HepG2 (cell line): Measurements from ENCODE around the gene RIT2. TPM values are rescaled to one million over a fixed set of nuclear protein-coding genes. Genes with fewer than 3 reads are reported as not detected.

Experiments
- ATAC-seq: fragments of 200-7000 bp; cut with Tn5 transposase; 3 replicates; pipeline ENCODE4 v1.9.1; 2020; ENCODE audit warnings: mild to moderate bottlenecking, moderate library complexity
- BruUV-seq: library from RNA; stranded (reverse); fragments of 400-500 nt; replicated peaks from 2 replicates; lab custom pipeline; 2021; lab: Mats Ljungman, UMichigan
- CTCF ChIA-PET: fragments of 300-600 bp; formaldehyde crosslinking; extraction: SDS; loops from one replicate; lab custom pipeline; 2021; ENCODE audit warnings: low total read pairs, inconsistent platforms, low intra/inter-chr PET ratio; lab: Yijun Ruan, JAX
- POLR2A ChIA-PET: fragments of 350-600 bp; sonication (Branson Sonifier 250); formaldehyde crosslinking; loops from one replicate; lab custom pipeline; 2020; ENCODE audit warnings: antibody characterized with exemption, inconsistent platforms; lab: Yijun Ruan, JAX
- DNase-seq: peaks from one replicate; pipeline ENCODE4 v3.0.0-alpha.2; 2015; ENCODE audit warnings: low spot score
- FAIRE-seq: peaks from 3 replicates; lab custom pipeline; 2011; peaks lifted over from hg19 to GRCh38; lab: Jason Lieb, UNC
- H2AFZ ChIP-seq: one replicate; pipeline ENCODE4 v1.6.1; 2011; ENCODE audit warnings: low read length, inconsistent platforms
- H3K27ac ChIP-seq: fragments of 300-600 bp; 3 replicates; pipeline ENCODE4 v1.8.0; 2011; ENCODE audit warnings: mixed run types, mild to moderate bottlenecking, mixed read lengths, low read length, inconsistent platforms; ENCODE audit not compliant: insufficient read depth; ENCODE audit errors: extremely low read length
- H3K27me3 ChIP-seq, 2 experiments: fragments of 200-600 bp in 1 of 2; 2 replicates in 1 of 2; 3 replicates in 1 of 2; pipeline versions ENCODE4 v1.6.0 to v1.8.0; 2011; ENCODE audit warnings: low read length in 2 of 2, mild to moderate bottlenecking in 2 of 2, moderate library complexity in 2 of 2, inconsistent platforms in 1 of 2; ENCODE audit not compliant: insufficient read depth in 2 of 2, control insufficient read depth in 1 of 2
- H3K36me3 ChIP-seq, 2 experiments: fragments of 200-600 bp in 1 of 2; replicated peaks in 1 of 2; 2 replicates in 1 of 2; 3 replicates in 1 of 2; pipeline versions ENCODE4 v1.5.1 to v1.8.0; 2011; ENCODE audit warnings: low read length in 2 of 2, inconsistent platforms in 1 of 2; ENCODE audit not compliant: insufficient read depth in 2 of 2, control insufficient read depth in 1 of 2
- H3K4me1 ChIP-seq: 2 replicates; pipeline ENCODE4 v1.5.1; 2012; ENCODE audit warnings: low read length, inconsistent platforms; ENCODE audit not compliant: insufficient read depth
- H3K4me2 ChIP-seq: 2 replicates; pipeline ENCODE4 v1.6.0; 2011; ENCODE audit warnings: low read depth, low read length, inconsistent platforms
- H3K4me3 ChIP-seq, 3 experiments: fragments of 200-600 bp in 1 of 3; sonication (generic), shearing (Covaris generic) in 1 of 3; replicated peaks in 1 of 3; 2 replicates each; pipeline ENCODE4 v1.5.1; 2011 to 2016; ENCODE audit warnings: low read length in 3 of 3, inconsistent platforms in 2 of 3, low read depth in 2 of 3, mild to moderate bottlenecking in 2 of 3, control low read depth in 1 of 3, mixed read lengths in 1 of 3; ENCODE audit not compliant: insufficient read depth in 1 of 3
- H3K79me2 ChIP-seq: one replicate; pipeline ENCODE4 v1.6.1; 2011; ENCODE audit warnings: low read length, inconsistent platforms; ENCODE audit not compliant: insufficient read depth
- H3K9ac ChIP-seq: 2 replicates; pipeline ENCODE4 v1.6.0; 2011; ENCODE audit warnings: mild to moderate bottlenecking, low read depth, low read length, inconsistent platforms; ENCODE audit not compliant: insufficient read depth
- H3K9me3 ChIP-seq: 2 replicates; pipeline ENCODE4 v1.5.1; 2012; ENCODE audit warnings: mild to moderate bottlenecking, low read length
- H4K20me1 ChIP-seq: 2 replicates; pipeline ENCODE4 v1.6.0; 2011; ENCODE audit warnings: inconsistent platforms, mild to moderate bottlenecking, low read length, moderate library complexity; ENCODE audit not compliant: insufficient read depth
- ATM ChIP-seq: fragments of 450-650 bp; IDR thresholded peaks from 2 replicates; pipeline ENCODE4 v1.7.1; 2017; ENCODE audit warnings: mild to moderate bottlenecking, borderline replicate concordance
- CBX1 ChIP-seq: IDR thresholded peaks from one replicate; pipeline ENCODE4 v1.6.1; 2016; ENCODE audit warnings: antibody characterized with exemption, low read depth
- ELF1 ChIP-seq: sonication (generic); formaldehyde crosslinking; IDR thresholded peaks from 2 replicates; pipeline ENCODE4 v1.4.0; 2020; ENCODE audit warnings: missing genetic modification reagents
- MED13 ChIP-seq: sonication (generic); formaldehyde crosslinking; IDR thresholded peaks from 2 replicates; pipeline ENCODE4 v1.5.0; 2020; ENCODE audit warnings: missing genetic modification reagents
- MIXL1 ChIP-seq: IDR thresholded peaks from 2 replicates; pipeline ENCODE4 v1.6.1; 2016
- NCOR1 ChIP-seq: fragments of 200-600 bp; sonication (generic); IDR thresholded peaks from 2 replicates; pipeline ENCODE4 v1.7.0; 2017; ENCODE audit warnings: antibody characterized with exemption, low read length, borderline replicate concordance
- NR2F2 ChIP-seq: IDR thresholded peaks from 2 replicates; pipeline ENCODE4 v1.6.1; 2012; ENCODE audit warnings: low read depth, inconsistent platforms, borderline replicate concordance
- PAF1 ChIP-seq: IDR thresholded peaks from 2 replicates; pipeline ENCODE4 v1.6.1; 2016; ENCODE audit warnings: missing genetic modification reagents, missing compliant biosample characterization
- PITX1 ChIP-seq: sonication (generic); formaldehyde crosslinking; IDR thresholded peaks from 2 replicates; pipeline ENCODE4 v1.5.1; 2020; ENCODE audit warnings: mild to moderate bottlenecking, missing genetic modification reagents
- SOX5 ChIP-seq: IDR thresholded peaks from 2 replicates; pipeline ENCODE4 v1.6.1; 2016; ENCODE audit warnings: borderline replicate concordance
- SP2 ChIP-seq: sonication (generic); formaldehyde crosslinking; IDR thresholded peaks from 2 replicates; pipeline ENCODE4 v1.5.1; 2020; ENCODE audit warnings: mild to moderate bottlenecking, missing genetic modification reagents
- SRF ChIP-seq: IDR thresholded peaks from 2 replicates; pipeline ENCODE4 v1.6.1; 2011; ENCODE audit warnings: mild to moderate bottlenecking, low read depth, low read length, moderate library complexity
- TBX3 ChIP-seq: fragments of 450-650 bp; IDR thresholded peaks from 2 replicates; pipeline ENCODE4 v1.6.1; 2017; ENCODE audit warnings: antibody characterized with exemption, mild to moderate bottlenecking, inconsistent platforms, borderline replicate concordance
- ZNF101 ChIP-seq: sonication (generic); formaldehyde crosslinking; IDR thresholded peaks from 2 replicates; pipeline ENCODE4 v1.4.0; 2020; ENCODE audit warnings: mild to moderate bottlenecking, low read depth, missing genetic modification reagents, borderline replicate concordance
- ZNF292 ChIP-seq: sonication (generic); formaldehyde crosslinking; IDR thresholded peaks from 2 replicates; pipeline ENCODE4 v1.8.1; 2022; ENCODE audit warnings: mild to moderate bottlenecking, low read depth, missing genetic modification reagents, borderline replicate concordance
- ZNF432 ChIP-seq: sonication (generic); formaldehyde crosslinking; IDR thresholded peaks from 2 replicates; pipeline ENCODE4 v1.5.0; 2020; ENCODE audit warnings: missing genetic modification reagents, mild to moderate bottlenecking, borderline replicate concordance
- ZNF546 ChIP-seq: sonication (generic); formaldehyde crosslinking; conservative IDR thresholded peaks from 2 replicates; pipeline ENCODE4 v1.8.1; 2023; ENCODE audit warnings: mild to moderate bottlenecking, missing genetic modification reagents
- ZNF614 ChIP-seq: IDR thresholded peaks from 2 replicates; pipeline ENCODE4 v1.6.1; 2018; ENCODE audit warnings: missing biosample characterization, missing genetic modification reagents, inconsistent platforms, borderline replicate concordance
- WGBS: methylation state at CpG from one replicate; pipeline ENCODE4 v1.1.6; 2017; ENCODE audit warnings: low lambda C conversion rate; 5-methylcytosine and 5-hydroxymethylcytosine counted together
- in situ Hi-C: cut with HindIII; loops from 2 replicates; pipeline ENCODE4 v1.10.0; 2017; ENCODE audit warnings: low pct_unique_long_range_greater_than_20kb; ENCODE audit not compliant: extremely low pct_ligation_motif_present
- intact Hi-C: fragments of 100-400 bp; cut with micrococcal nuclease; formaldehyde crosslinking; loops from one replicate; pipeline ENCODE4 v1.10.0; 2022; ENCODE audit not compliant: unreplicated experiment
- polyA plus RNA-seq, 8 experiments: library from polyadenylated mRNA; depleted of rRNA in 3 of 8; stranded (reverse) in 7 of 8; unstranded in 1 of 8; fragments of >200 nt; fragmentation: Illumina TruSeq in 4 of 8; extraction: Trizol in 4 of 8; gene quantifications; 2 replicates each; pipeline versions ENCODE4 v1.2.1 to v1.2.3, GENCODE V29; 2011 to 2016; ENCODE audit warnings: low read depth in 4 of 8, missing spikeins in 1 of 8, mixed read lengths in 1 of 8; ENCODE audit not compliant: insufficient read depth in 1 of 8
- total RNA-seq, 5 experiments: library from RNA; depleted of rRNA; stranded (reverse); fragments of >200 nt; fragmentation: Illumina TruSeq; extraction: Trizol; gene quantifications; 2 replicates each; pipeline ENCODE4 v1.2.3, GENCODE V29; 2016; ENCODE audit warnings: low read depth in 1 of 5
- TF ChIP-seq, protein P1 (sequence below): sonication (generic); formaldehyde crosslinking; conservative IDR thresholded peaks from 2 replicates; pipeline ENCODE4 v1.8.0; 2022; ENCODE audit warnings: mild to moderate bottlenecking, moderate library complexity, missing genetic modification reagents

Gene RIT2
- total and polyA plus RNA-seq, 2 of the 13 experiments (the other 11 are each of a cell fraction or from before 2014, with no cell fraction given): not detected

GRCh38 chr18:42814618-42815017 is 300.9 kb downstream of the RIT2 start (continued):
- no peak for TF ChIP-seq MIXL1 (CRISPR knock-in tag)
- no peak for TF ChIP-seq PITX1 (CRISPR knock-in tag)
- no peak for TF ChIP-seq ZNF101 (CRISPR knock-in tag)
- no peak for TF ChIP-seq SOX5 (CRISPR knock-in tag)
- TF ChIP-seq TBX3: no peak
- no peak for TF ChIP-seq SRF
- TF ChIP-seq, all 625 proteins: peak for 0

DNA sequence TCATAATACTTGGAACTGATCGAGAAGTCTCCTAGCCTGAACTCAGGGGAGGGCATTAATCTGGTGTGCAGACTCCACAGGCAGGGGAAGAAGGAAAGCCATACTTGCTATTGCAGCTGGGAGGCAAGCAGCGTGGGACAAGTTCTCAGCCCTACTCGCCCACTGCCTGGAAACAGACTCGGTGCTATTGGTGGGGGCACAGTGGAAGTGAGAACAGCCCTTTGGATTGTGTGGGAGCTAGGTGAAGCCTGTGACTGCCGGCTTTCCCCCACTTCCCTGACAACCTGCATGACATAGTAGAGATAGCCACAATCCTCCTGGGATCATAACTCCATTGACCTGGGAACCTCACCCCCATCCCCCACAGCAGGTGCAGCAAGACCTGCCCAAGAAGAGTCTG is 301.3 kb downstream of the RIT2 start:
- ATAC-seq: no peak
- Histone ChIP-seq H3K79me2 (no peaks in the 10 kb centered on the region), H3K9me3 (no peaks in the 10 kb centered on the region), H3K36me3 (no peaks in the 10 kb centered on the region), H3K27me3 (no peaks in the 10 kb centered on the region), H3K4me1 (no peaks in the 10 kb centered on the region), H3K9ac (no peak overlapping the region), H2AFZ (no peak overlapping the region), H3K4me3 (no peak overlapping the region), H3K4me2 (no peak overlapping the region), H3K27ac (no peak overlapping the region), H4K20me1 (no peaks in the 10 kb centered on the region)
- FAIRE-seq: no peak
- WGBS: 20% methylated on average over 2 of the region's 5 CpGs
- CTCF ChIA-PET: no interaction called here
- intact Hi-C loops (no loop called here), in situ Hi-C loops (no loop called here)
- BruUV-seq: no TSS peak
- no peak for DNase-seq
- TF ChIP-seq ZNF614 (CRISPR knock-in tag) (no peak), ATM (no peak), PAF1 (CRISPR knock-in tag) (no peak), ZNF432 (CRISPR knock-in tag) (no peak), ZNF546 (CRISPR knock-in tag) (no peak), NR2F2 (no peak), MED13 (CRISPR knock-in tag) (no peak), ELF1 (no peak), NCOR1 (no peak), ZNF292 (no peak), SP2 (no peak), CBX1 (no peak)
- TF ChIP-seq, protein P1, sequence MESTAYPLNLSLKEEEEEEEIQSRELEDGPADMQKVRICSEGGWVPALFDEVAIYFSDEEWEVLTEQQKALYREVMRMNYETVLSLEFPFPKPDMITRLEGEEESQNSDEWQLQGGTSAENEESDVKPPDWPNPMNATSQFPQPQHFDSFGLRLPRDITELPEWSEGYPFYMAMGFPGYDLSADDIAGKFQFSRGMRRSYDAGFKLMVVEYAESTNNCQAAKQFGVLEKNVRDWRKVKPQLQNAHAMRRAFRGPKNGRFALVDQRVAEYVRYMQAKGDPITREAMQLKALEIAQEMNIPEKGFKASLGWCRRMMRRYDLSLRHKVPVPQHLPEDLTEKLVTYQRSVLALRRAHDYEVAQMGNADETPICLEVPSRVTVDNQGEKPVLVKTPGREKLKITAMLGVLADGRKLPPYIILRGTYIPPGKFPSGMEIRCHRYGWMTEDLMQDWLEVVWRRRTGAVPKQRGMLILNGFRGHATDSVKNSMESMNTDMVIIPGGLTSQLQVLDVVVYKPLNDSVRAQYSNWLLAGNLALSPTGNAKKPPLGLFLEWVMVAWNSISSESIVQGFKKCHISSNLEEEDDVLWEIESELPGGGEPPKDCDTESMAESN: no peak
- POLR2A ChIA-PET: no interaction called here
